ENCODE measurements around the gene NACC2.

Gene NACC2

DNA sequence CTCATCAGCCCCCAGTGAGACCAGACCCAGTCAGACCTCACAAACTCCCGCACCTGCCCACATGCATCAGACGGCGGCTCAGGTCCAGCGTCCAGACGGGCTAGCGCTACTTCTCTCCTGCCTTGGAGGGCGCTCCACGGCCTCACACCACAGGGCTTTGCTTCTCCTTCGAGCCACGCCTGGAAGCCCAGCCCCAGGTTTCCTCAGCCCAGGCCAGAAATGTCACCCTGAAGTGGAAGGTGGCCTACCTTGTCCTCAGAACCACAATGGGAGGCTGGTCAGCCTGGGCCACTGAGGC is 2.8 kb downstream of the NACC2 start:
- Histone ChIP-seq H3K4me2 (no peak overlapping the region), H4K20me1 (ENCODE audit: insufficient read depth) (no peaks in the 10 kb centered on the region), H3K4me3 (IDR thresholded peaks at IDR 0.05; ENCODE audit: insufficient read depth, low read depth, low read length) (no peak overlapping the region), H3K9ac (no peak overlapping the region), H2AFZ (ENCODE audit: low read depth) (no peak overlapping the region), H3K36me3 (ENCODE audit: insufficient read depth) (no peaks in the 10 kb centered on the region), H3K27me3 (ENCODE audit: insufficient read depth, low read depth) (peaks cover 87% of the 10 kb centered on the region), H3K27ac (no peak overlapping the region), H3K4me1 (ENCODE audit: low read depth, poor library complexity, severe bottlenecking) (no peaks in the 10 kb centered on the region), H3K79me2 (ENCODE audit: insufficient read depth, low read depth) (no peaks in the 10 kb centered on the region)
- TF ChIP-seq, protein P1, sequence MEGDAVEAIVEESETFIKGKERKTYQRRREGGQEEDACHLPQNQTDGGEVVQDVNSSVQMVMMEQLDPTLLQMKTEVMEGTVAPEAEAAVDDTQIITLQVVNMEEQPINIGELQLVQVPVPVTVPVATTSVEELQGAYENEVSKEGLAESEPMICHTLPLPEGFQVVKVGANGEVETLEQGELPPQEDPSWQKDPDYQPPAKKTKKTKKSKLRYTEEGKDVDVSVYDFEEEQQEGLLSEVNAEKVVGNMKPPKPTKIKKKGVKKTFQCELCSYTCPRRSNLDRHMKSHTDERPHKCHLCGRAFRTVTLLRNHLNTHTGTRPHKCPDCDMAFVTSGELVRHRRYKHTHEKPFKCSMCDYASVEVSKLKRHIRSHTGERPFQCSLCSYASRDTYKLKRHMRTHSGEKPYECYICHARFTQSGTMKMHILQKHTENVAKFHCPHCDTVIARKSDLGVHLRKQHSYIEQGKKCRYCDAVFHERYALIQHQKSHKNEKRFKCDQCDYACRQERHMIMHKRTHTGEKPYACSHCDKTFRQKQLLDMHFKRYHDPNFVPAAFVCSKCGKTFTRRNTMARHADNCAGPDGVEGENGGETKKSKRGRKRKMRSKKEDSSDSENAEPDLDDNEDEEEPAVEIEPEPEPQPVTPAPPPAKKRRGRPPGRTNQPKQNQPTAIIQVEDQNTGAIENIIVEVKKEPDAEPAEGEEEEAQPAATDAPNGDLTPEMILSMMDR (conservative IDR thresholded peaks at IDR 0.05; ENCODE audit: low read depth, low read length): no peak

DNA sequence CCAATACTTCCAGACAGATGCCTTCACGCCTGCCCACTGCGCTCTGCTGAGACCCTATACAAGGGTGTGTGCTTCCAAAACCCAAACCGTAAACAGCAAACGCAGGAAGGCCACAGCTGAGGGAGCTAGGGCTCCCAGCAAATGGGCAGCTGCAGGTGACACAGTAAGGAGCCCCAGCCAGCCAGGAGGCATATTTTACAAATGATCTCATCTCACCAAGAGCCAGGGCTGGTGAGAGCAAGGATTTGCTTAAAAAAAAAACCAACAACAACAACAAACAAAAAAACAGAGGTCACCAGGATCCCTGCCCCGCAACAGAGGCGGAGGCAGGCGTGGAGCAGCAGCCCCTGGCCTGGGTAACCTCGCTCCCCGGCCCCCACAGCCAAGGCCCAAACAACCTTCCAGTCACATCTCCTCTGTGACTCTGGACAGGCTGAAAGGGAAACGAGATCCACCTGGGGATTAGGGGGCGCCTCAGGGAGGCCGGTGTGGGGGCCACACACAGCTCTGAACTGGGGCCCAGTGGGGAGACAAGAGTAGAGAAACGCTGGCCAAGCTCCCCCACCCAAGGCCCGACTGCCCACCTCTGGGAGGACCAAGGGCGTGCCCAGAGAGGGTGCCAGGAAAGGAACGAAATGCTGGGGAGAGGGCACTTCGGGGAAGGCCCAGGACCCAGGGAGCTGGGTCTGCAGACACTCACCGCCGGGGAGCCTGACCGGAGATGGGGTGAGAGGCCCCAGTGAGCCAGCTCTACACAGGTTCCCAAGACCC is 3.3 kb downstream of the NACC2 start:
- H3K4me3 ChIP-seq (IDR thresholded peaks at IDR 0.05; ENCODE audit: insufficient read depth, low read depth, low read length): no peak overlapping the region
- H3K4me1 ChIP-seq (ENCODE audit: low read depth, poor library complexity, severe bottlenecking): no peaks in the 10 kb centered on the region
- TF ChIP-seq, protein P1 (conservative IDR thresholded peaks at IDR 0.05; ENCODE audit: low read depth, low read length): no peak
- peaks cover 87% of the 10 kb centered on the region for H3K27me3 ChIP-seq (ENCODE audit: insufficient read depth, low read depth)
- no peak overlapping the region for H2AFZ ChIP-seq (ENCODE audit: low read depth)
- no peak overlapping the region for H3K4me2 ChIP-seq
- H3K9ac ChIP-seq: no peak overlapping the region
- H3K79me2 ChIP-seq (ENCODE audit: insufficient read depth, low read depth): no peaks in the 10 kb centered on the region
- no peaks in the 10 kb centered on the region for H3K36me3 ChIP-seq (ENCODE audit: insufficient read depth)
- H4K20me1 ChIP-seq (ENCODE audit: insufficient read depth): no peaks in the 10 kb centered on the region
- no peak overlapping the region for H3K27ac ChIP-seq

DNA sequence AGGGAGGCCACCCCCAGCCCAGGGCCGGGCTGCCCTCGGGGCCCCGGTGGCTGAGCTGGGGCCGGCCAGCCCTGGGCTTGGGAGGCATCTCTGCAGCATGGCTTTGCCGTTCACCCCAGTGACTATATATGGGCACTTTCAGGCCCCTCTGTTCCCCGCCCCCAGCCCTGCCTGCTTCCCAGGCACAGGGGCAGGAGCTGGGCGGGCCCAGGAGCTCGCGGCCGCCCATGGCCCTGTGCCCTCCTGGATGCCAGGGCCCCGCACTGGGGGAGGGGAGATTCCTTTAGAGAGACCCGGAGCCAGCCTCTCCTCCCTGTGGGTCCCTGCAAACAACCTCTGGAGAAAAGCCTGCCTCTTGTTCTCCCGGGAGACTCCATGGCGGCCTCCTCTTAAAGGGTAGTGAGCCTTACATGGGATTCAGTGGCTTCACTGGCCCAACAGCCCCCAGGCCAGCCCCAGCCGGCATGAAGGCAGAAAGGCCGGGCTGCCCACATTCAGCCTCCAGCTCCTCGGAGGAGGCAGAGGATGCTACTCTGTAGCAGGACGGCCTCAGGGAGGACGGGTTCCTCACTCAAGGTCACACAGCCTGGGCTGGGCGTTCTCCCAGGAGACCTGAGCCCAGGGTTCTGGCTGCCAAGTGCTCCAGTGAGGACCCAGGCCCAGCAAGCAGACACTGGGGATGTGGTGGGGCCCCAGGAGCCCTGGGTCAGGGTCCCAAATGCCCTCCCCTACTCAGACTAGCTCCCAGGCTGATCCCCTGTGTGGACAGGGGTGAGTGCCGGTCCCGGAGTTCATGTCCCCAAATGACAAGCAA is 4.1 kb downstream of the NACC2 start:
- no peaks in the 10 kb centered on the region for H4K20me1 ChIP-seq (ENCODE audit: insufficient read depth)
- H3K9ac ChIP-seq: no peak overlapping the region
- H3K27ac ChIP-seq: no peak overlapping the region
- H3K36me3 ChIP-seq (ENCODE audit: insufficient read depth): no peaks in the 10 kb centered on the region
- no peak overlapping the region for H3K4me3 ChIP-seq (IDR thresholded peaks at IDR 0.05; ENCODE audit: insufficient read depth, low read depth, low read length)
- TF ChIP-seq, protein P1 (conservative IDR thresholded peaks at IDR 0.05; ENCODE audit: low read depth, low read length): no peak
- H3K27me3 ChIP-seq (ENCODE audit: insufficient read depth, low read depth): peaks cover 87% of the 10 kb centered on the region
- H3K79me2 ChIP-seq (ENCODE audit: insufficient read depth, low read depth): no peaks in the 10 kb centered on the region
- H2AFZ ChIP-seq (ENCODE audit: low read depth): no peak overlapping the region
- H3K4me2 ChIP-seq: no peak overlapping the region
- no peaks in the 10 kb centered on the region for H3K4me1 ChIP-seq (ENCODE audit: low read depth, poor library complexity, severe bottlenecking)

DNA sequence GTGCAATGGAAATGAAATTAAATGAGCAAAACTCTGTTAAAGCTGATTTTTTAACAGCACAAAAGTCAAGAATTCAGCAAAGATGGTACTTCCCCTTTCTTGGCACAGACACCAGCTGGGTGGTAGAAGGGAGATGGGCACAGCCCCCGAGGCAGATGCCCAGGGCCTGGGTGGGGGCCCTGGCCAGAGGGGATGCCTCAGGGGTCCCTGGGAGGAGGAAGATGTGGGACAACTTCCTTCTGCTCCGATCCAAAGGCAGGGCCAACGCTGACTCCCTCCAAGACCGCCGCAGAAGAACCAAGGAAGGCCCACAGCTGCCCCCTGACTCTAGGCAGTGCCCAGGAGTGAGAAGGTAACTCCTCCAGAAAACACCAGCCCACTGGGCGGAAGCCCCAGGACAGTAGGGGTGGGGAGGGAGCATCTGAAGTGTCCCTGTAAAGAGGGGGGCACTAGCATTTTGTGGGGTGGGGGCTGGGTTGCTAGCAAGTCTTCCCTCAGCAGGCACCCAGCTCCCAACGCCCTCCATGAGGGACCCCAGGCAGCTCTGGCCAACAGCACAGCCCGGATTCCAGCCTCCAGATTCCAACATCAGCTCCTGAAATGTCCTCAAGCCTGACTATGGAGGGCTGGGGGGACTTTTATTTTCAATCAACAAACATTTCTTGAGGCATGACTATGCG is 4.9 kb downstream of the NACC2 start:
- no peak overlapping the region for H3K4me2 ChIP-seq
- H4K20me1 ChIP-seq (ENCODE audit: insufficient read depth): no peaks in the 10 kb centered on the region
- no peak overlapping the region for H3K9ac ChIP-seq
- H3K27ac ChIP-seq: no peak overlapping the region
- H3K79me2 ChIP-seq (ENCODE audit: insufficient read depth, low read depth): no peaks in the 10 kb centered on the region
- no peak overlapping the region for H2AFZ ChIP-seq (ENCODE audit: low read depth)
- no peaks in the 10 kb centered on the region for H3K36me3 ChIP-seq (ENCODE audit: insufficient read depth)
- H3K4me3 ChIP-seq (IDR thresholded peaks at IDR 0.05; ENCODE audit: insufficient read depth, low read depth, low read length): no peak overlapping the region
- H3K4me1 ChIP-seq (ENCODE audit: low read depth, poor library complexity, severe bottlenecking): no peaks in the 10 kb centered on the region
- TF ChIP-seq, protein P1 (conservative IDR thresholded peaks at IDR 0.05; ENCODE audit: low read depth, low read length): no peak
- peaks cover 93% of the 10 kb centered on the region for H3K27me3 ChIP-seq (ENCODE audit: insufficient read depth, low read depth)

All from KMS-11 (cell line).